Fibroblast of villous mesenchyme (primary cell): ENCODE results near the gene CD6. TPM values are rescaled to one million over a fixed set of nuclear protein-coding genes. Genes with fewer than 3 reads are reported as not detected.
"Not testable (repeated sequence)": the region's sequence is repeated elsewhere in the genome, so short reads cannot be mapped to it uniquely, and the experiment has no call there.

ENCODE experiments used
- DNase-seq: peaks from one replicate; pipeline ENCODE4 v3.0.0-alpha.2; 2010; ENCODE audit warnings: low read depth
- H3K4me3 ChIP-seq: 2 replicates; pipeline ENCODE4 v1.5.1; 2011; ENCODE audit warnings: low read depth, mild to moderate bottlenecking, low read length
- CTCF ChIP-seq: IDR thresholded peaks from 2 replicates; pipeline ENCODE4 v1.5.1; 2012; ENCODE audit warnings: low read depth, mild to moderate bottlenecking, low read length; ENCODE audit not compliant: insufficient read depth
- total RNA-seq: library from RNA; depleted of rRNA; stranded (reverse); fragments of >200 nt; gene quantifications from 2 replicates; pipeline ENCODE4 v1.2.3, GENCODE V29; 2012

Gene CD6
- total RNA-seq, 1 donor: not detected

DNA sequence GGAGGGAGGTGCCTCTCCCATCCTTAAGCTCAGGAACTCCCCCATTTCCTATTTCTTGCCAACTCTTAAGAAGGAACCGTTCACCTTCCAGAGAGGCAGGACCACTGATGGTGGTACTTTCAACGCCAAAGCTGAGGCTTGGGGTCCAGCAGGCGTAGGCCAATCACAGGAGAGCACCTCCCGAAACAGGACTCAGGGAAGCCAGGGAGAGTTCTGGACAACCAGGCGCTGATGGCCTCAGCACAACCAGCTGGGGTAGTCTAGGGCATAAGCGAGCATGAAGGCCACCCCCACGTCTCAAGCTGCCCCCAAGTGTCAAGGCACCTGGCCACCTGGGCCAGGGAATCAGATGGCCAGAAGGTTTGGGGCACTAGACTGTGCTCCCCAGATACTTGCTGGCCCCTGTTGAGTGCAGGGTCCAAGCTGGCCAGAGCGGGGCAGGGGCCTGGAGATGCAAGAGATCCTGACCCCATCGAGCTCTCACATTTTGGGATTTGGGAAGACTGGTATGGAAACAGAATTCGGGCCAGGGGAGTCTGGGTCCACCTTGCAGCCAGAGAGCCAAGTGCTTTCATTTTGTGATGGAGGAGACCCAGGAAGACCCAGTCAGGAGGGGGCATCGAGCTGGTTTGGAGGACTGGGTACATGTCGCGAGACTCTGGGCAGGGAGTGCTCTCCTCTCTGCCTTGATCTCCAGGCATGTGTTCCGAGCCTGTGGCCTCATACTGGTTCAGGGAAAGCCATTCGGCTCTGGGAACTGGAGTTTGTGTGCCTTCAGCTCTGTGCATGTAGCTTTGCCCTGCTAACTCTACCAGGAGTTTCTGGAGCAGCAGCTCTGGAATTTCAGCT, 926 bp downstream of the CD6 start:
- DNase-seq: no peak
- TF ChIP-seq CTCF: no peak
- no peak overlapping the region for H3K4me3 ChIP-seq

DNA sequence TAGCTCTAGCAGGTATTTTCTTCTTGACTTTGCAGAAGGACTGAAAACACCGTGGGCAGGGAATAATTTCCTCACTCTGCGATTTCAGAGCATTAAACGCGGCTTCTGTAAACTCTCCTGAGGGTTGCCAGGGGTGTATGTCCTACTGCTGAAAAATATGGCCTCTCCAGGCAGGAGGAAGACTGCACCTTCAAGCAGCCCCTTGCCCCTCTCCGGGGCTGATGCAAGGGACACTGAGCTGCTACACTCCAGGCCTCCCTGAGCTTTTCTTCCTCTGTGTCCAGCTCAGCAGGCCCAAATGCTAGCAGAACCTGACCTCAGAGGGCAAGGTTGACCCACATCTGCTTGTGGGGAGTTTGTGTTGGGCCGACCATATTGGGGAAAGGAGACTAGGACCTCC, 2.2 kb downstream of the CD6 start:
- no peak for TF ChIP-seq CTCF
- no peak overlapping the region for H3K4me3 ChIP-seq
- DNase-seq: no peak

- DNase-seq, H3K4me3 ChIP-seq: not testable (repeated sequence)
Observed at GRCh38 chr11:60974316-60974715, 2.8 kb downstream of the CD6 start.

GRCh38 chr11:60974726-60975125, 3.2 kb downstream of the CD6 start:
- no peak for DNase-seq
- TF ChIP-seq CTCF: no peak
- no peak overlapping the region for H3K4me3 ChIP-seq

- H3K4me3 ChIP-seq: no peak overlapping the region
- no peak for DNase-seq
- TF ChIP-seq CTCF: no peak
Observed at GRCh38 chr11:60977224-60977623, 5.7 kb downstream of the CD6 start.

DNA sequence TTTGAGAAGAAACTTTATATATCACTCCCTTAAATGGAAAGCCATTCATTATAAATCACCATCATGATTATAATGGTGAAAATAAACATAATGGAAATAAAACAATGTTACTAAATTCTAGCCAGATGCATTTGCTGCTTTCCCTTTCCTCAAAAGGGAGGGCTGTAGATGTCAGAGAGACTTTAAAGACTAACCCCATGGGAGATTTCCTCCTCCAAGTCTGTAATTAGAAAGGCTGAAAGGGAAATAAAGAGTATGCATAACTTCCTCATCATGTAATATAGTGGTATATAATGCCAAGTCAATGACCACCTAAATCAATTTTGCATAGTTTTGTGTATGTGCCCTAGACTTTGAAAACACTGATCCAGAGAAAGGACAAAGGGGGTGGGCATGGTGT, 6.4 kb downstream of the CD6 start:
- H3K4me3 ChIP-seq: no peak overlapping the region
- no peak for TF ChIP-seq CTCF
- DNase-seq: no peak

- TF ChIP-seq CTCF: no peak
- H3K4me3 ChIP-seq: no peak overlapping the region
- DNase-seq: no peak
Observed at GRCh38 chr11:60978546-60979380, 7.3 kb downstream of the CD6 start.
